ENCODE measurements around the gene RAI1.

Gene RAI1

DNA sequence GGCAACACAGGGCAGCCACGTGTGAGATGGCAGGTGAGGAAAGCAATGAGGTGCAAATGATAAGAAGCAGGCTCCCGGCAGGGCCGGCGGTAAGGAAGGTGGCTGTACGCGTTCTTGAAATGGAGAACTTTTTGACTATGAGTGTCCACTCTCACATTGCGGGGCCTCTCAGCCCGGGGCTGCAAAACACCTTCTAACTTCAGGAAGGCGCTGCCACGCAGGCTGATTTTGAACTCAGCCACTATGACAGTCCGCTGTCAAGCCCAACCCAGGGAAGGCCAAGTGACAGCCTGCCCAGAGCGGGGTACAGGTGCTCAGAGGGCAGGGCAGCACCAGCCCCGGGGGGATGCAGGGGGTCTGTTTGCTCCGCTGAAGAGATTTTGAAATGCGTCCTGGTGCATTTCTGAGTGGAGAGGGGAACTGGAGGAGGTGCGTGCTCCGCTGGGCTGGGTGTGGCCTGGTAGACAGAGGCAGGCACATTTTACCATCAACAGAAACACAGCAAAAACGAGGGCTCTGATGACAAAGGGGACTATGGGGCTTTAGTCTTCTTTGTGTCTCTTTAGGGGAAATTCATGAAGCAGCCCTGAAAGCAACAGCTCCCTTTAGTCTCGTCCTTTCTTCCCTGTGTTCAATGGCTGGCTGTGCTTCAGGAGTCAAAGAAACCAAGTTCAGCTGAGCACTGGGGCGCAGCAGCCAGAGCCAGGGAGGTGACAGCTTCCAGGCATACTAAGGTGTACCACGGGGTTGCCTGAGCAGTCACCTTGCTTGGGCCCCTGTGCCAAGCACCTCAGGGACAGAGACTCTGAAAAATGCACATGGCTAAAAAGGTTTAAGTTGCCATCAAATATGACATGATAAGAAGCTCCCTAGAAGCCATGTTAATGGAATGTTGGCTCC, 170.1 kb downstream of the RAI1 start:
- TF ChIP-seq ZFX (IDR thresholded peaks at IDR 0.05), result no peak
- TF ChIP-seq, protein P1, sequence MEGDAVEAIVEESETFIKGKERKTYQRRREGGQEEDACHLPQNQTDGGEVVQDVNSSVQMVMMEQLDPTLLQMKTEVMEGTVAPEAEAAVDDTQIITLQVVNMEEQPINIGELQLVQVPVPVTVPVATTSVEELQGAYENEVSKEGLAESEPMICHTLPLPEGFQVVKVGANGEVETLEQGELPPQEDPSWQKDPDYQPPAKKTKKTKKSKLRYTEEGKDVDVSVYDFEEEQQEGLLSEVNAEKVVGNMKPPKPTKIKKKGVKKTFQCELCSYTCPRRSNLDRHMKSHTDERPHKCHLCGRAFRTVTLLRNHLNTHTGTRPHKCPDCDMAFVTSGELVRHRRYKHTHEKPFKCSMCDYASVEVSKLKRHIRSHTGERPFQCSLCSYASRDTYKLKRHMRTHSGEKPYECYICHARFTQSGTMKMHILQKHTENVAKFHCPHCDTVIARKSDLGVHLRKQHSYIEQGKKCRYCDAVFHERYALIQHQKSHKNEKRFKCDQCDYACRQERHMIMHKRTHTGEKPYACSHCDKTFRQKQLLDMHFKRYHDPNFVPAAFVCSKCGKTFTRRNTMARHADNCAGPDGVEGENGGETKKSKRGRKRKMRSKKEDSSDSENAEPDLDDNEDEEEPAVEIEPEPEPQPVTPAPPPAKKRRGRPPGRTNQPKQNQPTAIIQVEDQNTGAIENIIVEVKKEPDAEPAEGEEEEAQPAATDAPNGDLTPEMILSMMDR (conservative IDR thresholded peaks at IDR 0.05), result no peak
- no peak overlapping the region for H3K27ac ChIP-seq

DNA sequence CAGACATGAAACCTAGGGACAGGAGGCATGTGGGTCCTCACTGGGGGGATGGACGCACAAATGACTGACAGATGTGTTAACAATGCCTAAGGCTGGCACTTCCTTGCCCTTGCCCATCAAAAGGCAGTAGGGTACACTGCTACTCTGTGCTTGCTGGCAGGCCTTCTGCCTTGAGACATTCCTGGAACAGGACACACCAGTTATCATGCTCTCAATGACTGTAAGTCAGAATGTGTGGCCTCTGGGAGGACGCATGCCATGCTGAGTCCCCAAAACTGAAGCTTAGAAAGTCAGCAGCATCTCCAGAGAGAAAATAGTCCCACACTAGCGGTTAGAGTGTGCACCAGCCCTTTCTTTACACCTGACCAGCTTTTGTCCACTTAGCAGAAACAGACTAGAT, 171.7 kb downstream of the RAI1 start:
- TF ChIP-seq ZFX (IDR thresholded peaks at IDR 0.05), result no peak
- TF ChIP-seq, protein P1 (conservative IDR thresholded peaks at IDR 0.05), result no peak
- no peak overlapping the region for H3K27ac ChIP-seq

DNA sequence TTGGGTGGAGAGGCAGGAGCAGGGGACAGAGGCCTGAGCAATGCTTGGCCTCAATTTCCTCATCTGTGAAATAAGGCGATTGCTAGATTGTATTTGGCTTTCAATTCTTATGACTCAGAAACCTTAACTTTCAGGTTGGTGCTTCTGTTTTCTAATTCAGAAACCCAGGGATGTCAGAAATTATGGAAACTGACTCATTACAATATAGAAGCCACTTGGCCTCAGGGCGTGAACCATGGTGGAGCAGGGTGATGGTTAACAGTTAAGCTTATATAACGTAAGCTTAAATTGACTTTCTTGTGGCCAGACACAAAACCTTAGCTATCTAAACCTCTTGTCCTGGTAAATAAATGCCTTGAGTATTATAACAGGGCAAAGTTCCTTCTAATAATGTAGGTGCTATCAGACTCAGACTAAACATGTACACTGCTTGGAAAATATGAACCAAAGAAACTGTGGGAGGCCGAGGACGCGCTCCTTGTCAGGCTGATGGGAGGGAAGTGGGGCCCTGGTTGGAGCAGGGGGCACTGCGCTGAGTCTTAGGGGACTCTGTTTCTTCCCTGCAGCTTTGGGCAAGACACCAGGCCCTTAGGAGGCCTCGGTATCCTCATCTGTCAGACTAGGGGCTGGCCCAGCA, 172.7 kb downstream of the RAI1 start:
- H3K27ac ChIP-seq, result no peak overlapping the region
- no peak for TF ChIP-seq ZFX (IDR thresholded peaks at IDR 0.05)
- TF ChIP-seq, protein P1 (conservative IDR thresholded peaks at IDR 0.05), result no peak

DNA sequence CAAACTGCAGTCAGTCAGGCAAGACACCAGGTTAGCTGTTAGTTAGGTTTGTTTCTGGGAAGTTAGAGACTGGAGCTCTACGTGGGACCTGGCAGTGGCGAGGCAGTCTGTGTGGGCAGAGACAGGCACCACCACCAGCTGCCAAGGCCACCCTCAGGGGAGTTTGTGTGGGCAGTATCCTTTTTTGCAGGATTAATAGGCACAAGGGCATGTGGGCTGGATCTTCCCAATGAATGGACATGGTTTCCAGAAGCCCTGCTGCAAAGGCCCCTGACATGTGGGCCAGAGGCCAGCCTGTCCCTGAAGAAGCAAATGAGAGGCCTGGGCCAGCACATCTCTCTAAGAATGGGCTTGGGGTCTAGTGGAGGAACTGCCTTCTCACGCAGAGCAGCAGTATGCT, 174.7 kb downstream of the RAI1 start:
- no peak for TF ChIP-seq ZFX (IDR thresholded peaks at IDR 0.05)
- TF ChIP-seq, protein P1 (conservative IDR thresholded peaks at IDR 0.05), result no peak
- no peak overlapping the region for H3K27ac ChIP-seq

DNA sequence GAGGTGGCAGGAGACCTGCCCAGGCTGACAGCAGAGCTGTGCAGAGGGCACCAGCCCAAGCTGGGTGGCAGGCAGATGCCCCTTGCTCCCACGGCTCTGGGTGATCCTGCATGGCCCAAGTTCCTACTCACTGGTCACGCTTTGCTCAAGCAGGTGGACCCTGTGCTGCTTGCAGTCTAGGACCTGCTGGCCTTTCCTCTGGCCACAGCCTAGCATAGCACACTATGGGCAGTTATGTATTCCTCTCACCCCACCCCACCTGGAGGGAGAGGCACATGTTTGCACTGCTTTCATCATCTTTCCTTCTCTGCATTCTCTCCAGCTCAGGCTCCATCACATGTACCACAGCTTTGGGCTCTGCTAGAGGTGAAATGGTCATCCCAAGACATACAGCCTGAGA, 175.1 kb downstream of the RAI1 start:
- no peak for TF ChIP-seq ZFX (IDR thresholded peaks at IDR 0.05)
- TF ChIP-seq, protein P1 (conservative IDR thresholded peaks at IDR 0.05), result no peak
- H3K27ac ChIP-seq, result no peak overlapping the region

DNA sequence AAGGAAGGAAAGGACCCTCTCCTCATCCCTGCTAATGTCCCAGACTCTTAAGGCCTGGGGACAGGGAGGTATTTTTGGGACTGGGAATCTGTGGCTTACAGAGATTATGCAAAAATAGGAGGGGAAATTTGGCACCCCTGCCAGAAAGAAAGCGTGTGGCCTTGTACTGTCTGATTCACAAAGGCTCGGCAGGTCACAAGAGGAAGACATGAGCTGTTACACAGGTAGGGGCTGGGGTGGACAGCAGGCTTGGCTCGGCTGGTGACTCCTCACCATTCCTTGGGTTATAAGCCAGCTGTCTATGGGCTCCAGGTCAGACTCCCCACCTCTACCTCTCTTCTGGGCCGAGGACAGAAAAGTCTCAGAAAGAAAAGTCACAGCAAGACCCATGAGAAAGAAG, 176.2 kb downstream of the RAI1 start:
- TF ChIP-seq, protein P1 (conservative IDR thresholded peaks at IDR 0.05), result no peak
- no peak overlapping the region for H3K27ac ChIP-seq

Measured in C4-2B (cell line).